ENCODE measurements around the gene MAP7D3.

MAP7D3 gene

GRCh38 chrX:136204571-136204970 is 46.6 kb downstream of the MAP7D3 start:
- DNase-seq = no peak

- no peak for DNase-seq
Measured at GRCh38 chrX:136203951-136204350, 47.2 kb downstream of the MAP7D3 start.

- no peak for DNase-seq
Measured at GRCh38 chrX:136203438-136203837, 47.8 kb downstream of the MAP7D3 start.

GRCh38 chrX:136202889-136203288 is 48.3 kb downstream of the MAP7D3 start:
- no peak for DNase-seq

- no peak for DNase-seq
Measured at GRCh38 chrX:136201601-136202000, 49.6 kb downstream of the MAP7D3 start.

- DNase-seq = no peak
Measured at GRCh38 chrX:136200466-136200865, 50.7 kb downstream of the MAP7D3 start.

- DNase-seq = no peak
Measured at GRCh38 chrX:136199365-136199764, 51.8 kb downstream of the MAP7D3 start.

- no peak for DNase-seq
Measured at GRCh38 chrX:136198678-136199243, 52.4 kb downstream of the MAP7D3 start.

- no peak for DNase-seq
Measured at GRCh38 chrX:136198010-136198409, 53.2 kb downstream of the MAP7D3 start.

GRCh38 chrX:136196691-136197155 is 54.5 kb downstream of the MAP7D3 start:
- no peak for DNase-seq

- DNase-seq = no peak
Measured at GRCh38 chrX:136195247-136195646, 56.0 kb downstream of the MAP7D3 start.

GRCh38 chrX:136194536-136194935 is 56.7 kb downstream of the MAP7D3 start:
- no peak for DNase-seq

GRCh38 chrX:136193771-136194170 is 57.4 kb downstream of the MAP7D3 start:
- DNase-seq = no peak

GRCh38 chrX:136192839-136193414 is 58.3 kb downstream of the MAP7D3 start:
- no peak for DNase-seq

GRCh38 chrX:136192135-136192534 is 59.1 kb downstream of the MAP7D3 start:
- DNase-seq = no peak

GRCh38 chrX:136191171-136191570 is 60.0 kb downstream of the MAP7D3 start:
- no peak for DNase-seq

GRCh38 chrX:136190038-136190713 is 61.0 kb downstream of the MAP7D3 start:
- DNase-seq = no peak

- DNase-seq = no peak
Measured at GRCh38 chrX:136189222-136189621, 62.0 kb downstream of the MAP7D3 start.

- no peak for DNase-seq
Measured at GRCh38 chrX:136186023-136186413, 65.2 kb downstream of the MAP7D3 start.

GRCh38 chrX:136185401-136186022 is 65.7 kb downstream of the MAP7D3 start:
- DNase-seq = no peak

- no peak for DNase-seq
Measured at GRCh38 chrX:136183917-136184316, 67.3 kb downstream of the MAP7D3 start.

GRCh38 chrX:136183172-136183571 is 68.0 kb downstream of the MAP7D3 start:
- DNase-seq = no peak

GRCh38 chrX:136182414-136182813 is 68.8 kb downstream of the MAP7D3 start:
- DNase-seq = no peak

- no peak for DNase-seq
Measured at GRCh38 chrX:136179133-136179532, 72.1 kb downstream of the MAP7D3 start.
